ENCODE results near the gene PRR35.

Gene PRR35

DNA sequence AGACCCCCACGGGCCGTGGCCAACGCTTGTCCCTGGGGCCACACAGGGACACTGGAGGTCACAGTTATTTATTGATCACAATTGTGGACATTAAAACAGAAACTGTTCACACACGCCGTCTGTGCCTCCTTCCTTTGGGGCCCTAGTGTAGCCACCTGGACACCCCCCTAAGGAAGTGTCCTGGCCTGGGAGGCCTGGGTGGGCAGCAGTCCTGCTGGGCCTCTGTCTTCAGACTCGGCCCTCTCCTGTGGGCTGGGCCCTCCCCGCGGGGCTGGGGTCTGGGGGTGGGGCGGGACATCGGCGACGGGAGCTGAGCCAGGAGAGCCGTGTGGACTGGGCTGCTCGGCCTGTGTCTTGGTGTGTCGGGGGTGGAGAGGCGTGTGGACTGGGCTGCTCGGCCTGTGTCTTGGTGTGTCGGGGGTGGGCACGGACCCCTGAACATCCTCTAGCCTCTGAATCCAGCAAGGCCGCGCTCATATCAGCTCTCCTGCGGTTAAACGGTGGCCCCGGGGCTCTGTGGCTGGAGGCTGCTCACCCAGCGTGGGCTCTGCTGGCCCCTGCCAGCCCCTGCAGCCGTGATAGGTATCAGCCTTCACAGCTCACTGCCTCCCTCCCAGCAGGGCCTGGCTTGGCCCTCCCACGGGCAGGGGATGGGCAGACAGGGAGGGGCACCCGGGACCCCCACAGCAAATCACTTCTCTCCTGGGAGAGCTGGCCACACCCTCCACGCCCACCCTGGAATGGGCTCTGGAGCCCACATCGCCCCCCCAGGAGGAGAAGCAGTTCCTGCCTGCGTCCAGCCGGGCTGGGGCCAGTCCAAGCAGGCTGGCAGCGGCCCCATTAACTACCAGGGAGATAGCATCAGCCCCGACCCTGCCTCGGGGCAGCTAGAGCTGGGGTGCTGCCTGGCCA lies 5.5 kb downstream of the PRR35 start:
- DNase-seq, result no peak

- DNase-seq, result peak in 2 of 4 experiments; percentile 15 to 42
These were observed 6.5 kb downstream of the PRR35 start, which contains the start of gene NHLRC4 for GRCh38 chr16:566475-567372. TSS of gene NHLRC4 (plus strand) at chr16:567005. CDS start at chr16:568048, 1,043 bp downstream.

- DNase-seq, result no peak
These were observed 7.4 kb downstream of the PRR35 start for GRCh38 chr16:567373-568256.

GRCh38 chr16:568401-569258 lies 8.4 kb downstream of the PRR35 start:
- no peak for DNase-seq

DNA sequence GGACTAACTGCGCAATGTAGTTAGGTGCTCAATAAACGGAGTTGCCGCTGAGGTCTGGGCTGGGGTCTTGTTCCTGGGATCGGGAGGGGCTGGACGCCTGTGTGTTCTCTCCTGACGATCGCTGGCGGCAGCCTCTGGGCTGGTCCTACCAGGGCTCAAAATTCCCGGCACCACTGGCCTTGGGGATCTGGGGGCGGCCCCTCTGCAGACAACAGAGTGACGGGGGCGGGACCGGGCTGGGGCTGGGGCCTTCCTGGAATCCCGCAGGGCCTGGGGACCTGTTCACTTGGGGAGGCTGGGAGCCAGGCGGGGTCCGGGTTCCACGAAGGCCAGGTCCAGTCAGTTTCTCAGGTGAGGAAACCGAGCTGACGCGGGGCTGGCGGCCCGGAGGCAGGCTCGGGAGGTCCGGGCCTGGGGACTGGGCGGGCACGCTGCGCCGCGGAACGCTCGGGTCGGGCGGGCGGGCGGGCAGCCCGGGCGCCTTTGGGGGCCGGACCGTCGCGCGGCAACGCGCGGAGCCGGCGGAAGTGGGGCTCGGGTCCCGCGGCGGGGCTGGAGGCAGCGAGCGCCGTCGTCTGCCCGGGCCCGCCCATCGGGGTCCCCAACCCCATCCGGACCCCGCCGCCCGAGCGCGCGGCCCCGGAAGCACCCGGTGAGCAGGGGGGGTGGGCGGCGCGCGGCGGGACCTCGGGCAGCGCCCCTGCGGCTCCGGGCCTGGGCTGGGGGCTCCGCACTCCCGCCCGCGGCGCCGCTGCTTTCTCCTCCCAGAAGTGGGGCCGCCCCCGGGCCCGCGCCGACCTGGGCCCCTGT lies 9.5 kb downstream of the PRR35 start, which contains the start of gene PIGQ:
Gene PIGQ (plus strand): TSS at position 524 of the 810 bp plus-strand sequence. CDS start 4,107 bp downstream, outside the sequence.
- peak; percentile 31 to 63 (median 46) for DNase-seq

GRCh38 chr16:572865-573650 lies 12.9 kb downstream of the PRR35 start:
- no peak for DNase-seq

DNA sequence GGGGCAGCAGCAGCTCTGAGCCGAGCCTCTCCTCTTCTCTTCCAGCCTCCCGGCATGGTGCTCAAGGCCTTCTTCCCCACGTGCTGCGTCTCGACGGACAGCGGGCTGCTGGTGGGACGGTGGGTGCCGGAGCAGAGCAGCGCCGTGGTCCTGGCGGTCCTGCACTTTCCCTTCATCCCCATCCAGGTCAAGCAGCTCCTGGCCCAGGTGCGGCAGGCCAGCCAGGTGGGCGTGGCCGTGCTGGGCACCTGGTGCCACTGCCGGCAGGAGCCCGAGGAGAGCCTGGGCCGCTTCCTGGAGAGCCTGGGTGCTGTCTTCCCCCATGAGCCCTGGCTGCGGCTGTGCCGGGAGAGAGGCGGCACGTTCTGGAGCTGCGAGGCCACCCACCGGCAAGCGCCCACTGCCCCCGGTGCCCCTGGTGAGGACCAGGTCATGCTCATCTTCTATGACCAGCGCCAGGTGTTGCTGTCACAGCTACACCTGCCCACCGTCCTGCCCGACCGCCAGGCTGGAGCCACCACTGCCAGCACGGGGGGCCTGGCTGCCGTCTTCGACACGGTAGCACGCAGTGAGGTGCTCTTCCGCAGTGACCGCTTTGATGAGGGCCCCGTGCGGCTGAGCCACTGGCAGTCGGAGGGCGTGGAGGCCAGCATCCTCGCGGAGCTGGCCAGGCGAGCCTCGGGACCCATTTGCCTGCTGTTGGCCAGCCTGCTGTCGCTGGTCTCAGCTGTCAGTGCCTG lies 14.0 kb downstream of the PRR35 start:
- no peak for DNase-seq

DNA sequence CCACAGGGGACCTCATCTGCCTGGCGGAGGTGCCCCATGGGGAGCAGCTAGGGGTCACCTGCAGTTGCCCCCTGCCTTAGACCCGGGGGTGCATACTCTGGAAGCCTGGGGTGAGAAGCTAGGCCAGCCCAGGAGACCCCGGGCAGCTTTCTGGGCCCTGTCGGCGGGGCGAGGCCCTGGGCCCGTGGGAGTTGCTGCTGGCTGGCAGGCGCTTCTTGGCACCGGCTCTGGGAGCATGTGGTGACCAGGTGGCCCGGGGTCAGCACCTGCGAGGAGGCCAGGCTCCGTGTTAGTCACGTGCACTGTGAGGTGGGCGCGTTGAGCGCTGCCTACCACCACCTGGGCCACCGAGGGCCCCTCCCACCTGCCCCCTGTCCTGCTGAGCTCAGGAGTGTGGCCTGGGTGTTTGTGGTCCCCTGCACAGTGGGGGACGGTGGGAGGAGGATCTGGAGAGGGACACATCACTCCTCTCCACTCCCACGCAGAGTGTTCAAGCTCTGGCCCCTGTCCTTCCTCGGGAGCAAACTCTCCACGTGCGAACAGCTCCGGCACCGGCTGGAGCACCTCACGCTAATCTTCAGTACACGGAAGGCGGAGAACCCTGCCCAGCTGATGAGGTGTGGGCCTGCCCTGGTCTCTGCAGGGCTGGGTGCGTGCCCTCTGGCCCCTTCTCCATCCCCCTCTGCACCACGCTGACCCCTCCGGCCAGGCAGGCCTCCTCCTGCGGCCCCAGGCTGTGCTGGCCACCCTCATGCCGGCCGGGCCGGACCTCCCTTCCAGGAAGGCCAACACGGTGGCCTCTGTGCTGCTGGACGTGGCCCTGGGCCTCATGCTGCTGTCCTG lies 15.4 kb downstream of the PRR35 start:
- no peak for DNase-seq

GRCh38 chr16:576197-576822 lies 16.1 kb downstream of the PRR35 start:
- DNase-seq, result no peak

- no peak for DNase-seq
These were observed 16.6 kb downstream of the PRR35 start for GRCh38 chr16:576823-577201.

- DNase-seq, result no peak
These were observed 17.6 kb downstream of the PRR35 start for GRCh38 chr16:577796-578195.

- no peak for DNase-seq
These were observed 18.2 kb downstream of the PRR35 start for GRCh38 chr16:578232-578869.

GRCh38 chr16:578870-579405 lies 18.7 kb downstream of the PRR35 start:
- DNase-seq, result peak in 2 of 4 experiments; percentile 28 to 40

GRCh38 chr16:580141-580945 lies 20.1 kb downstream of the PRR35 start:
- no peak for DNase-seq

GRCh38 chr16:580946-581498 lies 20.8 kb downstream of the PRR35 start:
- no peak for DNase-seq

Measured in activated naive CD4-positive, alpha-beta T cell (primary cell).